ENCODE data around the gene MPP3.

MPP3 gene

DNA sequence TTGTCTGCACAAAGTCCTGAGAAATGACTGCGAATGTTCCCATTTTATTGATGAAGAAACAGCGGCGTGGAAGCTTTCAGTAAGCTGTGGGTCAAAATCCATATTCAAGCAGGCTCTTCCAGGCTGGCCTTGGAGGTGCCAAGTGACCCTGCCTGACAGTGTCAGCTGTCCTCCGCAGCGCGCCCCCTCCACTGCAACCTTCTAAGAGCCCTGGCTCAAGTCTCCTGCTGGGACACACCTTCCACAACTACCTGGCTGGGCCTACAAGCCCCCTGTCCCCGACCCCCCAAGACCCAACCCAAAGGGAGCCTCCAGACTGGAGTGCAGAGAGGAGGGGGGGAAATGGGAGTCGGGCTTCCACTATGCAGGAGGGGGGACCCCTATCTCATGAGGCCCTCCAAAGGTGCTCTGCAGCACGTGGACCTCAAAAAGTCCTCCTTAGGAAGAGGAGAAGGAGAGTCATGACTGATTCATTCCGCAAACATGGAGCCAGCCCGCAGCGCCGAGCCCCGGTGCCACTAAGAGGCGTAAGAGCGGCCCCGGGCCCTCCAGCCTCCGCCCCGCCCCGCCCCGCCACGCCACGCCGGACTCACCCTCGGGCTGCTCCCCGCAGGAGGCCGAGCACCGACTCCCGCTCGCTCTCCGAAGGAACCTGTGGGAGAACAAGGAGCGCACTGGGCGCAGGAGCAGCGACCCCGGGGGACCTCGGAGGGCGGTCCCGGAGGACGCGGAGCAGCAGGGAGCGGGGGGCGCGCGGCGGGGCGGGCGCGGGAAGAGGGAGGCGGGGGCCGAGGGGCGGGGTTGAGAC, 574 bp downstream of the MPP3 start:
- no peak for DNase-seq (ENCODE audit: low read depth)

GRCh38 chr17:43831633-43832032, 1.3 kb downstream of the MPP3 start:
- no peak for DNase-seq (ENCODE audit: low read depth)

GRCh38 chr17:43830510-43831140, 2.3 kb downstream of the MPP3 start:
- no peak for DNase-seq (ENCODE audit: low read depth)

- no peak for DNase-seq (ENCODE audit: low read depth)
Observed at GRCh38 chr17:43829738-43830137, 3.2 kb downstream of the MPP3 start.

DNA sequence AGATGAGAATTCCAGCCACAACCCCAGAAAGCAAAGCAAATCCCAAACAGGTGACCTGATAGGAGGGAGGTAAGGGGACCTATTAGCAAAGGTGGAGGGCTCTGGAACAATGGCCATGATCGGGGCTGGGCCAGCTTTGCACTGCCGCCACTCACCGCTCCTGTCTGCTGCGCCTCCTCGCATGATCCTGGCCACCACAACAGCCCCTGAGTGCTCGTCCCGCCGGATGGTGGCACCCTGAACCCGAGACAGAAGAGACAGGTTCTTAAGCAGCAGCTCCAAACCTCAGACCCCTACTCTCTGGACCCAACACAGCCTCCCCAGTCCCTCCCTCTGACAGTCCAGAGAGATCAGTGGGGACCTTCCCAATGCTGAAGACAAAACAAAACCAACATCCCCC, 5.3 kb downstream of the MPP3 start:
- DNase-seq (ENCODE audit: low read depth): no peak

- no peak for DNase-seq (ENCODE audit: low read depth)
Observed at GRCh38 chr17:43826206-43826605, 6.7 kb downstream of the MPP3 start.

DNA sequence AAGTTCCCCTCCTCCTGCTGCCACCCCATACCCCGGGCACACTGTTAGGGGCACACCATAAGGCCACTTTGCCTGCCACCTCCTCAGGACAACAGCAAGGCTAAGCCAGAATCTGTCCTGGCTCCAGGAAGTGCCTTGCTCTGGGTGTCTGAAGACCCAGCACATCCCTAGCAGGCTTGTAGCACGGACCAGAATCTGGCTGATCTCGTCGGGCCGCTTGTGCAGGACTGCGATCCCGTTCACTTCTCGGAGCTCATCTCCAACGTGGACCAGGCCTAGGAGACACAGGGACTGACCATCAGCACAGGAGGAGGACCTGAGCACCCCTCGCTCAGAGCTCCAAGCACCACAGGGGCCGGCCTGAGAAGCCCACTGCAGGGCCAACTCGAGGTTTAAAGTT, 7.4 kb downstream of the MPP3 start:
- no peak for DNase-seq (ENCODE audit: low read depth)

GRCh38 chr17:43823350-43824084, 9.4 kb downstream of the MPP3 start:
- no peak for DNase-seq (ENCODE audit: low read depth)

DNA sequence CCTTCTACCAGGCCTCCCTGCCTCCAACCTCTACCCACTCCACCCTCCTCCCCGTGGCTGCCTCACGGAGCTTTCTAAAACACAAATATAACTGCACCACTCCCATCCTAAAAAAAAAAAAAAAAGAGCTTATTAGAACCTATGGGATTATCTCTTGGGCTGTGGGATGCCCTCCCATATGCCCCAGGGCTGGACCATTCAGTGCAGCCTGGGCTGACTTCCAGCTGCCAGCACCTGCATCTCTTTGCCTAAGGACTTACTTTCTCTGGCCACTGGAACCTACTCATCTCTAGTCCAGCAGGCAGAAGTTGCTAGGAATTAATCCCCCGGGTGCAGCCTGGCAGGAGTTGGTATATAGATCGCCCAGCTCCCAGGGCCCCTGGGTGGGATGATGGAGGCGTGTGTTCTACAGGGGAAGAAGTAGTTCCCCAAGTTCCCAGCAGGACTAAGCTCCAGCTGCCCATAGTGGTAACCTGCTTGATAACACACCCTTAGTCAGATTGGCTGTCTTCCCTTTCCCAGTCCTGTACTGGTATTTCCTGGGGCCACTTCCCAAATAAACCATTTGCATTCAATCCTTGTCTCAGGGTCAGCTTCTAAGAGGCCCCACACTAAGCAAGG, 10.3 kb downstream of the MPP3 start:
- DNase-seq (ENCODE audit: low read depth): no peak

DNA sequence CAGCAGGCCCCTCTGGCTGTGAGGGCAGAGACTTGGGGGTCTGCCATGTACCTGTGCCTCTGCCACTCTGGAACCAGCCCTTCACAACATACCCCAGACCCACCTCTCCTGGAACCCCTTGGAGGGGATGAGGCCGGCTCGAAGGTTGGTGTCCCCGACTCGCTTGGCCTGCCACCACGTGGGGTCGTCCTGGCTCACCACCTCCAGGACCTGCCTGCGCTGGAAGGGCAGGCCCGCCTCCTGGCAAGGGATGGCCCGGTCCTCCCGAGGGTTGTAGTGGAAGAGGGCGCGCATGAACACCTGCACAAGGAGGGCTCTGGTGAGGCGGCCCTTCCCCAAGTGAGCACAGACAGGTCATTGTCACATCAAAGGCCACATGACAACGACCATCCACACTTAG, 12.2 kb downstream of the MPP3 start:
- DNase-seq (ENCODE audit: low read depth): no peak

DNA sequence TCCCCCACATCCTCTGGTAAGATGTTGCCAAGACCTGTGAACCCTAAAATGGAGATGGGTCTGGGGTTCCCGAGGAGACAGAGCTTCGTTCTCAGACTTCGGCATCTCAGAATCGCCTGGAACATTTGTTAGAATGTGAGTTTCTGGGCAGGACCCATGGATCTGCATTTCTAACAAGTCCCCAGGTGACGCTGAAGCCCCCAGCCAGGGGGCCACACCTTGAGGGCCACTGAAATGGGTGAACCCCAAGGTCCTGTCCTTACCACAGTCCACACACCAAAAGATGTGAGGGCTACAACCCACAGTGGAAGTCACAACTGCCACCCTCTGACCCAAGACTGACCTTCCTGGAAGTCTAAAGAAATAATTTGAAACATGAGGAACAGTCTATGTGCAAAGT, 14.0 kb downstream of the MPP3 start:
- no peak for DNase-seq (ENCODE audit: low read depth)

DNA sequence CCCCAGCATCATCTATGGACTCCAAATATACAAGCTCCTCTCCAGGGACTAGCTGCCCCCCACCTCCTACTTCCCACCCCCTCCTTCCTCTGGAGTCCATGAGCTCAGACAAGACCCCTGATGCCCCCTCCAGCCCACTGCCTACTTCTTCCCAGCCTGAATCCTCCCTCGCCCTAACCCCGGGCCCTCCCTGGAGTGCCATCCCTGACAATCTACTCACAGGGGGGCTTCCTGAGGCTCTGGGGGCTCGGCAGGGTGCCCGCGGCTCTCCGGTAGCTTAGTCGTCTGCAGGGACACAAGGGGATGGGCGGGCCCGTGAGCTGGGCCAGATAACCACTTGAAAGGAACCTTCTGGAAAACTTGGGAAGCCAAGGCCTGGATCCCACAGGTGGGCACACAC, 15.1 kb downstream of the MPP3 start:
- no peak for DNase-seq (ENCODE audit: low read depth)

DNA sequence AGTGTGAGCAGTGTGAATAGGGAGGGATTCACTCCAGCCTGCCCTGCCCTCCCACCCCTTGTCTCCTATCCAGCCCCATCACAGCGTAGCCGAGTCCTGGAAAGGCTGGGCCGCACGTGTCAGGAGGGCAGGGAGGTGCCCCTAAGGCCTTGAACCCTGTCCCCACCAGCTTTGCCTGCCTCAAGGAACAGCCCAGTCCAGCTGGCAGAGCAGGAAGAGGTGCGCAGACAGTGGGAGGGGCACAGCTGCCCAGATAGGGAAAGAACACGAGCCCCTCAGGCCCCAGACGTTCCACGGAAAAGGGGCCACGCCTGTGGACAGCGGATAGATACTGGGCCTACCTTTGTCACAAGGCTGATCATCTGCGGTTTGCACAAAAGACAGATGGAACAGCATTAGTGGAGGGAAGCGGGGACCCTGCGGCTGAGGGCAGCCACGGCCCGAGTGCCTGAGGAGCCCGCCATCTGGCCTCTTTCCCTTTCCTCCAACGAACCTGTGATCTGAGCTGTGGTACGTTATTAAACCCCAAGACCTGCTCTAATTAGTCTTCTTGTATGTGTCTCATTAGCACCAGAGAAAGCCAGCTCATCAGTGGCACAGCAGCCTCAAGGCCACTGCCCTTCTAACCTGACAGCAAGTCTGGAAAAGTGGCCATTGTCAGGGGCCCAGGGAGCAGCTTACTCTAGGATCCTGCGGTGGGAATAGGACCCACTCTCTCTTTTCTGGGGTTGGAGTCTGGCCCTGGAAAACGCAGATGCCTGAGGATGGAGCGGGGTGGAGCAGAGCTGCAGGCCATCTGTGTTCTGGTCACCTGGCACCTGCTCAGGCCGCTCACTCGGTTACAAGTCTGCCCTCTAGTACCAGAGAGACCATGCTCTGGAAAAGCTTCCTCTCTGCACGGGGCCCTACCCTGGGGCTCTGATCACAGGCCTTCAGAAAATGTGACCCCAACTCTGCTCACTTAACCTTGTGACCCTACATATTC, 16.3 kb downstream of the MPP3 start:
- no peak for DNase-seq (ENCODE audit: low read depth)

GRCh38 chr17:43814714-43815113, 18.2 kb downstream of the MPP3 start:
- DNase-seq (ENCODE audit: low read depth): no peak

DNA sequence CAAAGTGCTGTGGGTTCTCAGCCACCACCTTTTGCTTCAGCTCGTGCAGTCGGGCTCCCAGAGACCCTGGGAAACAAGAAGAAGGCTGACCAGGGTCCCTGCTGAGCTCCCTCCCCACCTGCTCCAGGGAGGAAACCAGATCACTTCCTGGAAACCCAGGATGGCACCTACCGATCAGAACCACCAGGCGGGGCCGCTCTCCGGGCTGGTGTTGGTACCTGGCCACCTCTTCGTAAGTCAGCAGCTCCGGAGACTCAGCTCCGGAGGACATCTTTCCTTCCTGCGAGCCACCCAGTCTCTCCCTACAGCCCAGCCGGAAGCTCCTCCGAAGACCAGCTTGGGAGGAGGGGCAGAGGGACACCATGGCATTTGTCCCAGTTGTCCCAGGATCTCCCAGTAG, 18.9 kb downstream of the MPP3 start:
- no peak for DNase-seq (ENCODE audit: low read depth)

DNA sequence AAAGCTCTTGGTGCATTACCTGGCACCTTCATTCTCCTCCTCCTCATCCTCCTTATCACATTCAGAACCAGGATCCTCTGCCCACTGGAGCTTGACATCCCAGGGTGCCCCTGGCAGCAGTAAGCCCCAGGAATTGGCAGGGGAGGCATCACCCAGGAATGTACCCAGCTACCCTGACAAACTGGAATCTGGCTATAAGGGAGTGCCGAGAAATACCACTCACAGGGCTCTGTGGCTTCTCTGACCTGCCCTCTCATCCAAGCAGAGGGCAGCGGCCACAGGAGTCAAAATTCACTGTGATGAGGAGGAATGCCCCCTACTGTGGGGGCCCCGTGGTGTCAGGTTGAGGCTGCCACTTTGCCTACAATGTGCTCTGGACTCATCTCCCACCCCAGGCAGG, 19.6 kb downstream of the MPP3 start:
- DNase-seq (ENCODE audit: low read depth): no peak

DNA sequence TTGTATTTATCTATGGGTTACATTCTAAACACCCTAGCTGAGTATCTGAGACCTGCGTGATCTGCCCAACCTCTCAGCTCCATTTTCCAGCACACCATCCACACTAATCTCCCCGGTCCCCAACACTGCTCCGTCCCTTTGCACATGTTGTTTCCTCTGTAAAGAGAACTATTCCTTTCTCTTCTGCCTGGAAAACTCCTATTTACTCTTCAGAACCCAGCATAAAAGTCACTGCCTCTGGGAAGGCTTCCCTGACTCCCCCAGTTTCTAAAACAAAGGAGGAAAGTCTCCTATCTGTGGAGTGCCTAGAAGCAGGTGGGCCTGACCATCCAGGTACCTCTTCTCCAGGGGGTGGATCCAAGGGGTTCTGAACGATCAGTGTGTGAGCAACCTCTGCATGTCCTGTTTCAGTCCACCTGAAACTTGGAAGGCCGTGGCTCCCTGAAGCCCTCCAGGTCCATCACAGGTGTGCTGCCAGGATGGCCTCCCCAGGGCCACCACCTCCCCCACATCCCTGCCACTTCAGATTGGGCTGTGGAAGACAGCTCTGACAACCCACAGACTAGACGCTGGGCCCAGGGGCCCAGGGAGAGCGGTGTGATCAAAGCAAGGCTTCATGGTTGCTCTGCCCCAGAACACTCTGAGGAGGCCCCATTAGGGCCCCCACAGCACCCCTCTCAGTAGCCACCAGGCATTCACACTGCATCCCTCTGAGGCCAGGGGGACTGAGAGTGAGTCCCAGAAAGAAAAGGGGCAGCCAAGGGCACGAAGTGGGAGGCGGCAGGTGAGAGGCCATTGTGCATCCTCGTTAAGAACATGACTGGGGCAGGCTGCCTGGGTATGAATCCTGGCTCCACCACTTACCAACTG, 20.3 kb downstream of the MPP3 start:
- DNase-seq (ENCODE audit: low read depth): no peak

DNA sequence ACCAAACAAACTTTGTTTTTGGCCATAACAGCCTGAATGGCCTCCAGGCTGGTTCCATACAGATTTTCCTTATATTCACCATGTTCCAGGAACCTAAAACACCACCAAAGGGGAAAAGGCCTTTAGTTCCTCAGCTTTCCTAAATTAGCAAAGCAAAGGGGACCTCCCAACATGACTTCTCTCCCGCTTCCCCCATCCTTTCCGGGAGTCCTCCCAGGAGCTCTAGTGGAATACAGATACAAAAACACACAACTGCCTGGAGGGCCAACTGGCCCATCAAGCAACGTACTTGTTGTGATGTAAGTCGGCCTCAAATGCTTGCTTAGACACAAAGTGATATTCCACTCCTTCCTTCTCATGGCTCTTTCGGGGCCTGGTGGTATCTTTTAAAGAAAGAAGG, 22.1 kb downstream of the MPP3 start:
- DNase-seq (ENCODE audit: low read depth): no peak

DNA sequence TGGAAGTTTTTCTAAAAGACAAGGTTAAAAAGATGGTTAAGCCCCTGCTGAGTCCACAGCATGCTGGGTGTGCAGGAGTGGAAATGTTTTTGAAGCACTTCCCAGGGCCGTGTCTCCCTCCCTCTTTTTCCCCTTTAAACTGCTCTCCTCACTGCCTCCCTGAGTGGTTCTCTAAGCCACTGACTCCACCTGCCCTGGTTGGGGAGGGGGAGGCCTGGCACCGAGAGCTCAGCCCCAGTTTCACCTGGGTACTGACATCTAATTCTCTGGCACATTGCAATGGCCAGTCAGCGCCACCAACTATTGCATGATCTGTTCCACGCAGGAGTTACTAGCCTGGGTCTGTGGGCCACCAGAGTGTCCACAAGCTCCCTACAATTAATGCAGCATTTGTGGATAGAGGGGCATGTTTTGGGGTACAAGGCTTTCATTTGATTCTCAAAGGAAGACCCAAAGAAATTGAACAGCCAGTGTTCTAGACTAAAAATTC, 22.7 kb downstream of the MPP3 start:
- no peak for DNase-seq (ENCODE audit: low read depth)

- DNase-seq (ENCODE audit: low read depth): no peak
Observed at GRCh38 chr17:43809121-43809520, 23.8 kb downstream of the MPP3 start.

Data from activated T-helper 1 cell treated with Interleukin-2 at 50 U/mL for 16 hours (primary cell).